ENCODE results near the gene PIK3R5. TPM values are rescaled to one million over a fixed set of nuclear protein-coding genes. Genes with fewer than 3 reads are reported as not detected.
A peak's percentile ranks its signal among the peaks of the same experiment; 100 is the strongest.

The PIK3R5 gene
- total and polyA plus RNA-seq, 8 donors = 0.69 to 6.8 (median 1.7) TPM

- 40 to 56% methylated on average over 2 of the region's 2 CpGs for WGBS, 2 donors
- ATAC-seq (no peak), FAIRE-seq (no peak), DNase-seq (no peak)
- Histone ChIP-seq H3K4me3 (no peak overlapping the region), H3K36me3 (no peaks in the 10 kb centered on the region), H3K4me1 (no peaks in the 10 kb centered on the region), H3K9me3 (no peaks in the 10 kb centered on the region), H3K27me3 (no peaks in the 10 kb centered on the region), H3K27ac (no peak overlapping the region)
- intact Hi-C loops (cut with DNase I) = no loop called here
- no peak for TF ChIP-seq CTCF (IDR thresholded peaks at IDR 0.05)
Measured at GRCh38 chr17:8843344-8843743, 122.2 kb downstream of the PIK3R5 start.

GRCh38 chr17:8841844-8842243, 123.7 kb downstream of the PIK3R5 start:
- no peak for FAIRE-seq
- H3K27ac ChIP-seq = no peak overlapping the region
- H3K36me3 ChIP-seq = no peaks in the 10 kb centered on the region
- no peaks in the 10 kb centered on the region for H3K27me3 ChIP-seq
- DNase-seq = no peak
- ATAC-seq = no peak
- H3K4me1 ChIP-seq = no peaks in the 10 kb centered on the region
- H3K4me3 ChIP-seq = no peak overlapping the region
- H3K9me3 ChIP-seq = no peaks in the 10 kb centered on the region
- 62 to 71% methylated on average over 4 of the region's 4 CpGs for whole genome bisulfite sequencing, 2 donors
- intact Hi-C loops (cut with DNase I) = no loop called here
- TF ChIP-seq CTCF (IDR thresholded peaks at IDR 0.05) = no peak

- intact Hi-C loops (cut with DNase I) = no loop called here
- ATAC-seq (no peak), FAIRE-seq (no peak), DNase-seq (no peak)
- no peaks in the 10 kb centered on the region for H3K4me1 ChIP-seq
- H3K27me3 ChIP-seq = no peaks in the 10 kb centered on the region
- H3K9me3 ChIP-seq = no peaks in the 10 kb centered on the region
- no peak overlapping the region for H3K4me3 ChIP-seq
- WGBS, 2 donors = 45 to 52% methylated on average over 11 of the region's 11 CpGs
- no peak overlapping the region for H3K27ac ChIP-seq
- no peak for TF ChIP-seq CTCF (IDR thresholded peaks at IDR 0.05)
- H3K36me3 ChIP-seq = no peaks in the 10 kb centered on the region
Measured at GRCh38 chr17:8839410-8839935, 126.0 kb downstream of the PIK3R5 start.

GRCh38 chr17:8838551-8839095, 126.9 kb downstream of the PIK3R5 start:
- no peaks in the 10 kb centered on the region for H3K36me3 ChIP-seq
- H3K27ac ChIP-seq = no peak overlapping the region
- intact Hi-C loops (cut with DNase I) = no loop called here
- 78 to 88% methylated on average over 12 of the region's 12 CpGs for WGBS, 2 donors
- no peak overlapping the region for H3K4me3 ChIP-seq
- ATAC-seq = no peak
- no peak for TF ChIP-seq CTCF (IDR thresholded peaks at IDR 0.05)
- no peak for FAIRE-seq
- H3K4me1 ChIP-seq = no peaks in the 10 kb centered on the region
- H3K9me3 ChIP-seq = no peaks in the 10 kb centered on the region
- DNase-seq = no peak
- no peaks in the 10 kb centered on the region for H3K27me3 ChIP-seq

- 14% methylated on average over 8 of the region's 8 CpGs for WGBS, 2 donors
- ATAC-seq (peak; percentile 78 to 93 (median 86)), FAIRE-seq (no peak), DNase-seq (peak in 4 of 6 donors; percentile 41 to 72 (median 60))
- no peaks in the 10 kb centered on the region for H3K4me1 ChIP-seq
- H3K36me3 ChIP-seq = no peaks in the 10 kb centered on the region
- H3K4me3 ChIP-seq = no peak overlapping the region
- H3K27me3 ChIP-seq = no peaks in the 10 kb centered on the region
- H3K9me3 ChIP-seq = no peaks in the 10 kb centered on the region
- no peak overlapping the region for H3K27ac ChIP-seq
- no peak for TF ChIP-seq CTCF (IDR thresholded peaks at IDR 0.05)
- intact Hi-C loops (cut with DNase I) = no loop called here
Measured at GRCh38 chr17:8837563-8838075, 127.9 kb downstream of the PIK3R5 start.

Measured in pancreas (tissue), 10 donors.